Gastrocnemius medialis (tissue), 4 donors: ENCODE data around the gene LGALS9. TPM values are rescaled to one million over a fixed set of nuclear protein-coding genes. Genes with fewer than 3 reads are reported as not detected.

Source experiments
- ATAC-seq, 2 donors: fragments of 150-250 bp; one replicate each; pipeline ENCODE4 v1.9.1; 2016
- DNase-seq, 2 donors: peaks; one replicate each; pipeline ENCODE4 v3.0.0-alpha.2; 2019
- H3K27ac ChIP-seq, 4 donors: fragments of 200-600 bp; sonication (generic); 1 replicate in 1 of 4; 2 replicates in 3 of 4; pipeline ENCODE4 v1.5.1; 2016 to 2018; ENCODE audit warnings: mild to moderate bottlenecking in 2 of 4, moderate library complexity in 1 of 4
- H3K27me3 ChIP-seq, 3 donors: fragments of 200-600 bp; sonication (generic) in 2 of 3; 1 replicate in 1 of 3; 2 replicates in 2 of 3; pipeline versions ENCODE4 v1.5.1 to v1.6.0; 2016 to 2019; ENCODE audit warnings: mild to moderate bottlenecking in 1 of 3, moderate library complexity in 1 of 3
- H3K36me3 ChIP-seq, 2 donors: fragments of 200-600 bp; sonication (generic) in 1 of 2; one replicate each; pipeline ENCODE4 v1.5.1; 2017 to 2018
- H3K4me1 ChIP-seq, 2 donors: fragments of 200-600 bp; sonication (generic) in 1 of 2; one replicate each; pipeline ENCODE4 v1.5.1; 2016 to 2017; ENCODE audit warnings: mild to moderate bottlenecking in 2 of 2
- H3K4me3 ChIP-seq, 4 donors: fragments of 200-600 bp; sonication (generic) in 3 of 4; 1 replicate in 1 of 4; 2 replicates in 3 of 4; pipeline ENCODE4 v1.5.1; 2016 to 2019; ENCODE audit warnings: mild to moderate bottlenecking in 2 of 4
- H3K9me3 ChIP-seq, 3 donors: fragments of 200-600 bp; sonication (generic) in 2 of 3; 1 replicate in 1 of 3; 2 replicates in 2 of 3; pipeline ENCODE4 v1.5.1; 2016 to 2019
- POLR2A ChIP-seq, 2 donors: fragments of 450-650 bp; IDR thresholded peaks; one replicate each; pipeline ENCODE4 v1.6.1; 2017; ENCODE audit warnings: antibody characterized with exemption in 2 of 2, mild to moderate bottlenecking in 2 of 2, moderate library complexity in 2 of 2
- in situ Hi-C, 4 donors: fragments of 200-750 bp; cut with MboI; loops; one replicate each; pipeline versions ENCODE4 v1.15.0 to v1.8.0; 2017; ENCODE audit warnings: low sequenced_read_pairs in 4 of 4
- intact Hi-C: fragments of 100-400 bp; cut with DNase I; formaldehyde crosslinking; loops from one replicate; pipeline ENCODE4 v1.15.1; 2023; ENCODE audit warnings: low total_unique reads
- total RNA-seq, 4 donors: library from RNA; depleted of rRNA; stranded (reverse); fragments of >200 nt; gene quantifications; one replicate each; pipeline versions ENCODE4 v1.1.0 to v1.2.3, GENCODE V29; 2016
- TF ChIP-seq, protein P1 (sequence below), 5 experiments: fragments of 450-650 bp in 3 of 5; fragments of 200-600 bp in 2 of 5; sonication (generic) in 2 of 5; IDR thresholded peaks in 4 of 5; conservative IDR thresholded peaks in 1 of 5; 1 replicate in 4 of 5; 2 replicates in 1 of 5; pipeline ENCODE4 v1.5.1; 2016 to 2019; ENCODE audit warnings: antibody characterized with exemption in 5 of 5, mild to moderate bottlenecking in 3 of 5, moderate library complexity in 3 of 5

LGALS9 gene
- total RNA-seq, 4 donors from 2014 or later = 2.4 to 20.3 (median 6.1) TPM

DNA sequence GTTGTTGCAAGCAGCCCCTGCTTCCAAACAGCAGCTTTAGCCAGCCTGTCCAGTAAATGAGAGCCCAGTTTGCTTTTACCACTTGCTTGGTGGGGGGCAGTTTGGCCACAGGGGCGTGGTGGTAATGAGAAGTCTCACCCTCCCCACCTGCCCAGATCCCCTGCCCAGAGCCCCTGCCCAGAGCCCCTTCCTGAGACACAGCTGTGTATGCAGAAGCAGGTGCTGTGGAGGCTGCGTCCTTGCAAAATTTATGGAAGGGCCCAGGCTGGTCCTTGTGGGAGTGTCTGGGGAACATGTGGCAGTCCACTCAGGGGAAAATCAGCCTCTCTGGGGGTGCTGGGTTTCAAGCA lies 27.6 kb upstream of the LGALS9 start:
- H3K4me3 ChIP-seq = no peak overlapping the region
- TF ChIP-seq, protein P1, sequence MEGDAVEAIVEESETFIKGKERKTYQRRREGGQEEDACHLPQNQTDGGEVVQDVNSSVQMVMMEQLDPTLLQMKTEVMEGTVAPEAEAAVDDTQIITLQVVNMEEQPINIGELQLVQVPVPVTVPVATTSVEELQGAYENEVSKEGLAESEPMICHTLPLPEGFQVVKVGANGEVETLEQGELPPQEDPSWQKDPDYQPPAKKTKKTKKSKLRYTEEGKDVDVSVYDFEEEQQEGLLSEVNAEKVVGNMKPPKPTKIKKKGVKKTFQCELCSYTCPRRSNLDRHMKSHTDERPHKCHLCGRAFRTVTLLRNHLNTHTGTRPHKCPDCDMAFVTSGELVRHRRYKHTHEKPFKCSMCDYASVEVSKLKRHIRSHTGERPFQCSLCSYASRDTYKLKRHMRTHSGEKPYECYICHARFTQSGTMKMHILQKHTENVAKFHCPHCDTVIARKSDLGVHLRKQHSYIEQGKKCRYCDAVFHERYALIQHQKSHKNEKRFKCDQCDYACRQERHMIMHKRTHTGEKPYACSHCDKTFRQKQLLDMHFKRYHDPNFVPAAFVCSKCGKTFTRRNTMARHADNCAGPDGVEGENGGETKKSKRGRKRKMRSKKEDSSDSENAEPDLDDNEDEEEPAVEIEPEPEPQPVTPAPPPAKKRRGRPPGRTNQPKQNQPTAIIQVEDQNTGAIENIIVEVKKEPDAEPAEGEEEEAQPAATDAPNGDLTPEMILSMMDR (IDR thresholded peaks at IDR 0.05 in 4 of 5, conservative IDR thresholded peaks at IDR 0.05 in 1 of 5) = peak in 1 of 5 experiments; percentile 37
- no peak for TF ChIP-seq POLR2A (IDR thresholded peaks at IDR 0.05)
- no peak for ATAC-seq
- intact Hi-C loops = loop anchor here (1.0 to 5.0 kb wide), 2 partner anchors 48 to 154 kb away; no protein-coding TSS in a partner anchor
- H3K9me3 ChIP-seq = no peaks in the 10 kb centered on the region
- peaks cover 0 to 61% of the 10 kb centered on the region in 2 donors for H3K36me3 ChIP-seq
- H3K4me1 ChIP-seq = peaks cover 0 to 3% of the 10 kb centered on the region in 2 donors
- DNase-seq = no peak
- in situ Hi-C loops = loop anchor here in 3 of 4 donors (5.0 to 10.0 kb wide), 4 partner anchors 49 to 369 kb away; no protein-coding TSS in a partner anchor
- no peaks in the 10 kb centered on the region for H3K27me3 ChIP-seq
- no peak overlapping the region for H3K27ac ChIP-seq

DNA sequence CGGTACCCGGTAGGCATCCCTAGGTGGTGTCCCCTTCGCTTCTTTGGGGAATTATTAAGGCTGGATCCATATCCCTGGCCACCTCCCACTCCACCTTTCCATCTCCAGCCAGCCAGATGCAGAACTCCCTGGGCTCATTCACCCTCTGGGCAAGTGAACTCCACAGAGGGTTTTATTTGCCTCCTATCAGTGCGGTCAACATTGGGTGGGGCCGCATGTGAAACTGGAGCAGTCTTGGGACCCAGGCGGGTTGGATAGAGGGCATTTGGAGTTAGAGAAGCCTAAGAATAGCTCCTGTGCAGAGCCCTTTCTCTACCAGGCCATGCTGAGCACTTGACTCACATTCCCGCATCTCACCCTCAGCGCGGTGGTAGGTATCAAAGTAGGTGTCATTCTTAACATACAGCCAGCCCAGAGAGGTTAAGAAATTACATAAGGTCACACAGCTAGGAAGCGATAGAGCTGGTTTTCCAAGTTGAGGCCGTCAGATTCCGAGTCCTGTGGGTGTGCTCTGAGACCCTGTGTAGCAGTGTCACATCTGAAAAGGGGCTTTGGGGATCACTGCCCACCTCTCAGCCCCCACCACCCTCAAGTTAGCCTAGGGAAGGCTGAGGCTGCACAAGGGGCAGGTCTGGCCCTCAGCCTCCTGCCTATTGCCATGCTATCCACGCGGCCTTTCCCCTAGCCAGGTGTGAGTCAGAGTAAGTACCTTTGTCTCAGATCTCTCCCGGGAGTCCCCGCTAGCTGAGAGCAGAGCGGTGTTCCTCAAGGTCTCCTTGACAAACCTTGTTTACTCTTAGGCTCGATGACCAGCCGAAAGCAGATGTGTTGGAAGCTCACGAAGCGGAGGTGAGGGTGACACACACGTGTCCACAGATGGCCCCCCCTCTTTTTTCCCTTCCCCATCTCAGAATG lies 26.9 kb upstream of the LGALS9 start:
- Histone ChIP-seq H3K27me3 (no peaks in the 10 kb centered on the region), H3K36me3 (peaks cover 2 to 68% of the 10 kb centered on the region in 2 donors), H3K9me3 (no peaks in the 10 kb centered on the region), H3K27ac (no peak overlapping the region), H3K4me1 (peaks cover 0 to 3% of the 10 kb centered on the region in 2 donors), H3K4me3 (no peak overlapping the region)
- intact Hi-C loops (loop anchor here (1.0 to 5.0 kb wide), 2 partner anchors 47 to 153 kb away; no protein-coding TSS in a partner anchor), in situ Hi-C loops (loop anchor here in 3 of 4 donors (5.0 to 10.0 kb wide), 4 partner anchors 48 to 369 kb away; no protein-coding TSS in a partner anchor)
- ATAC-seq = no peak
- no peak for TF ChIP-seq POLR2A (IDR thresholded peaks at IDR 0.05)
- TF ChIP-seq, protein P1 (IDR thresholded peaks at IDR 0.05 in 4 of 5, conservative IDR thresholded peaks at IDR 0.05 in 1 of 5) = no peak
- DNase-seq = no peak

DNA sequence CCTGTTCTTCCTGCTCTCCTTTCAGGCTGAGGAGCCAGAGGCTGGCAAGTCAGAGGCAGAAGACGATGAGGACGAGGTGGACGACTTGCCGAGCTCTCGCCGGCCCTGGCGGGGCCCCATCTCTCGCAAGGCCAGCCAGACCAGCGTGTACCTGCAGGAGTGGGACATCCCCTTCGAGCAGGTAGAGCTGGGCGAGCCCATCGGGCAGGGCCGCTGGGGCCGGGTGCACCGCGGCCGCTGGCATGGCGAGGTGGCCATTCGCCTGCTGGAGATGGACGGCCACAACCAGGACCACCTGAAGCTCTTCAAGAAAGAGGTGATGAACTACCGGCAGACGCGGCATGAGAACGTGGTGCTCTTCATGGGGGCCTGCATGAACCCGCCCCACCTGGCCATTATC lies 25.6 kb upstream of the LGALS9 start:
- DNase-seq (no peak), ATAC-seq (no peak)
- in situ Hi-C loops = loop anchor here in 3 of 4 donors (5.0 to 10.0 kb wide), 2 partner anchors 47 to 371 kb away; no protein-coding TSS in a partner anchor
- H3K9me3 ChIP-seq = no peaks in the 10 kb centered on the region
- TF ChIP-seq, protein P1 (IDR thresholded peaks at IDR 0.05 in 4 of 5, conservative IDR thresholded peaks at IDR 0.05 in 1 of 5) = no peak
- no peak for TF ChIP-seq POLR2A (IDR thresholded peaks at IDR 0.05)
- intact Hi-C loops = no loop called here
- peaks cover 2 to 79% of the 10 kb centered on the region in 2 donors for H3K36me3 ChIP-seq
- no peak overlapping the region for H3K27ac ChIP-seq
- H3K27me3 ChIP-seq = no peaks in the 10 kb centered on the region
- H3K4me1 ChIP-seq = peaks cover 0 to 3% of the 10 kb centered on the region in 2 donors
- no peak overlapping the region for H3K4me3 ChIP-seq

DNA sequence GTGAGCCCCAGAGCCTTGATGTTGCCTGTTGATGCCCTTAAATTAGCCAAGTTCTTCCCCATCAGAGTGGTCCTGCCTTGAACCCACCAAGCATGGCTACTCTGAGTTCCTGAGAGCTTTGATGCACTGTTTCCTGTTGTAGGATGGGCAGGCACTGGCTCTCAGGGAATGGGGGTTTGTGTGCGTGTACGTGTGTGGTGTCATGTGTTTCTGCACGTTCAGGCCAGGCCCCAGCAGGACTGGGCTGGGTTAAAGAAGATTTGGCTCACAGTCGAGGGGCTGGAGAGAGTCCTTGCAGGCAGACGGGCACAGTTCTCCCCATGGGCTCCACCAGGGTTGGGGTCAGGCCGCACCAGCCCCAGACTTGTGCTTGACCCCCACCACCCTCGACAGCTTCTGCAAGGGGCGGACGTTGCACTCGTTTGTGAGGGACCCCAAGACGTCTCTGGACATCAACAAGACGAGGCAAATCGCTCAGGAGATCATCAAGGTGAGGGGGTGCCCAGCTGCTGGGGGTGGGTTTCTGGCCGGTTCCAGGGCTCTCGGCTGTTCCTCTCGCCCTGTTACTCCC lies 23.4 kb upstream of the LGALS9 start:
- Histone ChIP-seq H3K36me3 (peaks cover 2 to 92% of the 10 kb centered on the region in 2 donors), H3K27ac (no peak overlapping the region), H3K4me3 (no peak overlapping the region), H3K27me3 (no peaks in the 10 kb centered on the region), H3K9me3 (no peaks in the 10 kb centered on the region), H3K4me1 (no peaks in the 10 kb centered on the region)
- in situ Hi-C loops = loop anchor here in 3 of 4 donors (5.0 to 10.0 kb wide), 2 partner anchors 45 to 373 kb away; no protein-coding TSS in a partner anchor
- DNase-seq = no peak
- no peak for TF ChIP-seq POLR2A (IDR thresholded peaks at IDR 0.05)
- TF ChIP-seq, protein P1 (IDR thresholded peaks at IDR 0.05 in 4 of 5, conservative IDR thresholded peaks at IDR 0.05 in 1 of 5) = no peak
- intact Hi-C loops = no loop called here
- ATAC-seq = no peak
